Stomach (tissue), 9 donors: ENCODE results near the gene NUCKS1. TPM values are rescaled to one million over a fixed set of nuclear protein-coding genes. Genes with fewer than 3 reads are reported as not detected.

ENCODE experiments used
- DNase-seq, 2 donors: peaks; one replicate each; pipeline versions ENCODE4 v3.0.0 to v3.0.0-alpha.2; 2013 to 2019
- H3K27ac ChIP-seq, 5 donors: fragments of 200-600 bp in 4 of 5; sonication (generic) in 4 of 5; one replicate each; pipeline ENCODE4 v1.5.1; 2013 to 2019; ENCODE audit warnings: mild to moderate bottlenecking in 1 of 5, moderate library complexity in 1 of 5
- H3K27me3 ChIP-seq, 3 donors: fragments of 200-600 bp; sonication (generic); one replicate each; pipeline ENCODE4 v1.5.1; 2017 to 2019; ENCODE audit warnings: mixed run types in 1 of 3
- H3K36me3 ChIP-seq, 4 donors: fragments of 200-600 bp; sonication (generic); 1 replicate in 3 of 4; 2 replicates in 1 of 4; pipeline ENCODE4 v1.5.1; 2016 to 2019
- H3K4me1 ChIP-seq, 4 donors: fragments of 200-600 bp; sonication (generic); one replicate each; pipeline ENCODE4 v1.5.1; 2016 to 2019
- H3K4me3 ChIP-seq, 4 donors: fragments of 200-600 bp; sonication (generic) in 3 of 4; one replicate each; pipeline ENCODE4 v1.5.1; 2016 to 2019; ENCODE audit warnings: mild to moderate bottlenecking in 1 of 4
- H3K9me3 ChIP-seq, 4 donors: fragments of 200-600 bp; sonication (generic); one replicate each; pipeline ENCODE4 v1.5.1; 2016 to 2019
- CTCF ChIP-seq, 7 experiments: fragments of 450-650 bp in 4 of 7; fragments of 200-600 bp in 3 of 7; sonication (generic) in 3 of 7; IDR thresholded peaks; one replicate each; pipeline ENCODE4 v1.5.1; 2016 to 2019; ENCODE audit warnings: antibody characterized with exemption in 7 of 7, control low read depth in 2 of 7, mild to moderate bottlenecking in 1 of 7
- EP300 ChIP-seq: sonication (generic); formaldehyde crosslinking; IDR thresholded peaks from one replicate; pipeline ENCODE4 v1.6.1; 2017; ENCODE audit warnings: antibody characterized with exemption
- POLR2A ChIP-seq, 4 donors: fragments of 450-650 bp; IDR thresholded peaks; one replicate each; pipeline ENCODE4 v1.6.1; 2016; ENCODE audit warnings: antibody characterized with exemption in 4 of 4, control low read depth in 2 of 4, mild to moderate bottlenecking in 1 of 4, moderate library complexity in 1 of 4
- POLR2AphosphoS5 ChIP-seq, 3 donors: sonication (generic); formaldehyde crosslinking; IDR thresholded peaks; one replicate each; pipeline ENCODE4 v1.6.1; 2016; ENCODE audit warnings: antibody characterized with exemption in 3 of 3
- WGBS, 5 donors: extraction: QIAGEN DNeasy Blood & Tissue Kit in 3 of 5; methylation state at CpG; one replicate each; pipeline versions ENCODE4 v1.1.5 to v1.1.7; 2013 to 2018; 5-methylcytosine and 5-hydroxymethylcytosine counted together
- intact Hi-C: fragments of 100-400 bp; cut with DNase I; formaldehyde crosslinking; loops from one replicate; pipeline ENCODE4 v1.15.1; 2023; ENCODE audit warnings: low total_unique reads
- polyA plus RNA-seq, 3 donors: library from polyadenylated mRNA; stranded (reverse); fragments of 200-250 nt; gene quantifications; one replicate each; pipeline ENCODE4 v1.2.3, GENCODE V29; 2013
- total RNA-seq, 5 donors: library from RNA; depleted of rRNA; stranded (reverse); fragments of >200 nt; gene quantifications; one replicate each; pipeline versions ENCODE4 v1.1.0 to v1.2.3, GENCODE V29; 2014 to 2016
- donor health status: healthy with polysubstance abuse.
- donor health status: Bipolar disorder and iron deficiency.
- donor health status: healthy.

The NUCKS1 gene
- total and polyA plus RNA-seq, 8 donors: 28.0 to 330 (median 44.0) TPM

- Histone ChIP-seq H3K4me1 (peaks cover 8 to 39% (median 21%) of the 10 kb centered on the region in 4 donors), H3K4me3 (no peak overlapping the region), H3K27me3 (no peaks in the 10 kb centered on the region), H3K9me3 (no peaks in the 10 kb centered on the region), H3K27ac (no peak overlapping the region), H3K36me3 (no peaks in the 10 kb centered on the region)
- WGBS, 5 donors: 74 to 84% (median 82%) methylated on average over 2 of the region's 2 CpGs
- no peak for DNase-seq
- TF ChIP-seq EP300 (no peak), CTCF (IDR thresholded peaks at IDR 0.05) (no peak), POLR2AphosphoS5 (IDR thresholded peaks at IDR 0.05) (no peak), POLR2A (IDR thresholded peaks at IDR 0.05) (no peak)
- intact Hi-C loops: no loop called here
These were observed 48.6 kb downstream of the NUCKS1 start for GRCh38 chr1:205701420-205701819.

- peaks cover 8 to 39% (median 21%) of the 10 kb centered on the region in 4 donors for H3K4me1 ChIP-seq
- H3K36me3 ChIP-seq: no peaks in the 10 kb centered on the region
- peak in 1 of 2 donors; percentile 79 for DNase-seq
- TF ChIP-seq POLR2A (IDR thresholded peaks at IDR 0.05) (no peak), EP300 (no peak), POLR2AphosphoS5 (IDR thresholded peaks at IDR 0.05) (no peak), CTCF (IDR thresholded peaks at IDR 0.05) (no peak)
- no peaks in the 10 kb centered on the region for H3K9me3 ChIP-seq
- 31 to 60% (median 49%) methylated on average over 2 of the region's 2 CpGs for WGBS, 5 donors
- no peak overlapping the region for H3K27ac ChIP-seq
- intact Hi-C loops: no loop called here
- no peak overlapping the region for H3K4me3 ChIP-seq
- no peaks in the 10 kb centered on the region for H3K27me3 ChIP-seq
These were observed 49.0 kb downstream of the NUCKS1 start for GRCh38 chr1:205700865-205701401.

- Histone ChIP-seq H3K9me3 (no peaks in the 10 kb centered on the region), H3K4me3 (no peak overlapping the region), H3K27me3 (no peaks in the 10 kb centered on the region), H3K4me1 (peaks cover 8 to 34% (median 21%) of the 10 kb centered on the region in 4 donors), H3K27ac (no peak overlapping the region), H3K36me3 (no peaks in the 10 kb centered on the region)
- intact Hi-C loops: no loop called here
- TF ChIP-seq POLR2A (IDR thresholded peaks at IDR 0.05) (no peak), POLR2AphosphoS5 (IDR thresholded peaks at IDR 0.05) (no peak), EP300 (no peak), CTCF (IDR thresholded peaks at IDR 0.05) (no peak)
- no peak for DNase-seq
- WGBS, 5 donors: 81 to 92% (median 88%) methylated on average over 4 of the region's 4 CpGs
These were observed 50.6 kb downstream of the NUCKS1 start for GRCh38 chr1:205699416-205699815.

- Histone ChIP-seq H3K4me3 (no peak overlapping the region), H3K27ac (no peak overlapping the region), H3K27me3 (no peaks in the 10 kb centered on the region), H3K36me3 (no peaks in the 10 kb centered on the region), H3K4me1 (peaks cover 8 to 29% (median 19%) of the 10 kb centered on the region in 4 donors), H3K9me3 (no peaks in the 10 kb centered on the region)
- intact Hi-C loops: no loop called here
- TF ChIP-seq POLR2AphosphoS5 (IDR thresholded peaks at IDR 0.05): no peak
- TF ChIP-seq EP300: no peak
- no peak for TF ChIP-seq POLR2A (IDR thresholded peaks at IDR 0.05)
- TF ChIP-seq CTCF (IDR thresholded peaks at IDR 0.05): no peak
- DNase-seq: no peak
- 90 to 98% (median 94%) methylated on average over 4 of the region's 4 CpGs for WGBS, 5 donors
These were observed 51.1 kb downstream of the NUCKS1 start for GRCh38 chr1:205698921-205699320.
